H1 (cell line): ENCODE measurements around the gene NUMB. TPM values are rescaled to one million over a fixed set of nuclear protein-coding genes. Genes with fewer than 3 reads are reported as not detected.

Experiments
- CTCF ChIA-PET: fragments of 300-600 bp; sonication (Branson Sonifier 250); formaldehyde crosslinking; loops from one replicate; lab custom pipeline; 2021; ENCODE audit not compliant: partially characterized antibody; lab: Charles Lee
- POLR2A ChIA-PET: fragments of 300-600 bp; sonication (Branson Sonifier 250); formaldehyde crosslinking; loops from one replicate; lab custom pipeline; 2021; ENCODE audit warnings: inconsistent platforms; ENCODE audit not compliant: partially characterized antibody; lab: Charles Lee
- DNase-seq, 2 experiments: peaks; one replicate each; pipeline versions ENCODE4 v3.0.0 to v3.0.0-alpha.2; 2010 to 2022; ENCODE audit warnings: low spot score in 2 of 2, low read depth in 1 of 2, mixed read lengths in 1 of 2
- FAIRE-seq: peaks from 2 replicates; lab custom pipeline; 2011; peaks lifted over from hg19 to GRCh38; lab: Jason Lieb, UNC
- H2AFZ ChIP-seq: 2 replicates; pipeline ENCODE4 v1.8.1; 2012; ENCODE audit warnings: low read length, inconsistent platforms
- H2AK5ac ChIP-seq: 2 replicates; pipeline ENCODE4 v1.6.1; 2013; ENCODE audit warnings: low read depth, low read length
- H2BK120ac ChIP-seq: replicated peaks from 2 replicates; pipeline ENCODE3; 2013; ENCODE audit warnings: low read depth, low read length, inconsistent platforms
- H2BK12ac ChIP-seq: 2 replicates; pipeline ENCODE4 v1.6.1; 2013; ENCODE audit warnings: low read depth, low read length
- H2BK15ac ChIP-seq: 2 replicates; pipeline ENCODE4 v1.6.1; 2013; ENCODE audit warnings: low read length
- H2BK20ac ChIP-seq: 2 replicates; pipeline ENCODE4 v1.6.1; 2013; ENCODE audit warnings: low read length
- H2BK5ac ChIP-seq: 2 replicates; pipeline ENCODE4 v1.6.1; 2013; ENCODE audit warnings: low read depth, low read length
- H3K14ac ChIP-seq: 2 replicates; pipeline ENCODE4 v1.6.1; 2013; ENCODE audit warnings: inconsistent platforms; ENCODE audit not compliant: insufficient read length
- H3K18ac ChIP-seq: 2 replicates; pipeline ENCODE4 v1.6.1; 2013; ENCODE audit warnings: low read length; ENCODE audit errors: extremely low read depth
- H3K23ac ChIP-seq: 2 replicates; pipeline ENCODE4 v1.6.1; 2013; ENCODE audit warnings: inconsistent platforms; ENCODE audit not compliant: insufficient read length
- H3K23me2 ChIP-seq: 2 replicates; pipeline ENCODE4 v1.6.1; 2013; ENCODE audit warnings: low read depth, low read length
- H3K27ac ChIP-seq: 2 replicates; pipeline ENCODE4 v1.6.1; 2011; ENCODE audit warnings: low read depth, low read length, inconsistent platforms
- H3K27me3 ChIP-seq, 4 experiments: replicated peaks in 1 of 4; 1 replicate in 1 of 4; 2 replicates in 3 of 4; pipeline versions ENCODE4 v1.6.1 to v1.8.1; 2011 to 2013; ENCODE audit warnings: low read length in 3 of 4, mild to moderate bottlenecking in 3 of 4, inconsistent platforms in 2 of 4, mixed read lengths in 2 of 4, moderate library complexity in 1 of 4; ENCODE audit not compliant: control insufficient read depth in 3 of 4, insufficient read depth in 3 of 4; ENCODE audit errors: extremely low read depth in 1 of 4
- H3K36me3 ChIP-seq, 4 experiments: 2 replicates each; pipeline versions ENCODE4 v1.6.1 to v1.8.1; 2011 to 2013; ENCODE audit warnings: mild to moderate bottlenecking in 4 of 4, low read length in 3 of 4, moderate library complexity in 2 of 4, control low read depth in 1 of 4, inconsistent platforms in 1 of 4; ENCODE audit not compliant: insufficient read depth in 4 of 4, control insufficient read depth in 2 of 4
- H3K4ac ChIP-seq: replicated peaks from 2 replicates; pipeline ENCODE3; 2013; ENCODE audit warnings: low read length, low read depth, mixed read lengths, inconsistent platforms; ENCODE audit not compliant: insufficient read length
- H3K4me1 ChIP-seq, 4 experiments: replicated peaks in 1 of 4; 1 replicate in 1 of 4; 2 replicates in 3 of 4; pipeline versions ENCODE4 v1.6.1 to v1.8.1; 2011 to 2013; ENCODE audit warnings: low read length in 3 of 4, inconsistent platforms in 2 of 4, mixed read lengths in 1 of 4; ENCODE audit not compliant: insufficient read depth in 4 of 4, control insufficient read depth in 3 of 4
- H3K4me2 ChIP-seq, 2 experiments: 2 replicates each; pipeline versions ENCODE4 v1.6.1 to v1.8.1; 2011 to 2013; ENCODE audit warnings: low read depth in 2 of 2, low read length in 2 of 2, control low read depth in 1 of 2, inconsistent platforms in 1 of 2, mild to moderate bottlenecking in 1 of 2; ENCODE audit not compliant: insufficient read depth in 1 of 2
- H3K4me3 ChIP-seq, 4 experiments: fragments of 200-600, 300-600 bp in 1 of 4; sonication (generic), shearing (Covaris generic), sonication (Bioruptor Twin) in 1 of 4; 2 replicates each; pipeline versions ENCODE4 v1.5.1 to v1.8.1; 2011 to 2016; ENCODE audit warnings: low read length in 4 of 4, low read depth in 3 of 4, control low read depth in 2 of 4, inconsistent platforms in 2 of 4, mild to moderate bottlenecking in 2 of 4, mixed read lengths in 1 of 4, moderate library complexity in 1 of 4; ENCODE audit not compliant: insufficient read depth in 2 of 4; ENCODE audit errors: extremely low read depth in 1 of 4
- H3K56ac ChIP-seq: replicated peaks from 2 replicates; pipeline ENCODE3; 2013; ENCODE audit warnings: low read depth, mild to moderate bottlenecking, mixed read lengths, low read length, inconsistent platforms; ENCODE audit not compliant: insufficient read length
- H3K79me1 ChIP-seq: 2 replicates; pipeline ENCODE4 v1.6.1; 2013; ENCODE audit warnings: low read depth, low read length, control low read depth
- H3K79me2 ChIP-seq, 2 experiments: 2 replicates each; pipeline versions ENCODE4 v1.6.1 to v1.8.1; 2012 to 2013; ENCODE audit warnings: low read length in 2 of 2, mild to moderate bottlenecking in 2 of 2, inconsistent platforms in 1 of 2; ENCODE audit not compliant: insufficient read depth in 2 of 2, control insufficient read depth in 1 of 2
- H3K9ac ChIP-seq, 4 experiments: replicated peaks in 1 of 4; 1 replicate in 1 of 4; 2 replicates in 3 of 4; pipeline versions ENCODE4 v1.6.1 to v1.8.1; 2011 to 2013; ENCODE audit warnings: low read depth in 3 of 4, low read length in 3 of 4, control low read depth in 2 of 4, mild to moderate bottlenecking in 2 of 4, moderate library complexity in 2 of 4, inconsistent platforms in 1 of 4; ENCODE audit errors: extremely low read depth in 1 of 4
- H3K9me3 ChIP-seq, 2 experiments: 2 replicates each; pipeline versions ENCODE4 v1.6.1 to v1.8.1; 2012 to 2013; ENCODE audit warnings: mild to moderate bottlenecking in 2 of 2, moderate library complexity in 2 of 2, control low read depth in 1 of 2, inconsistent platforms in 1 of 2, low read depth in 1 of 2, low read length in 1 of 2, mixed read lengths in 1 of 2; ENCODE audit not compliant: insufficient read depth in 2 of 2
- H4K20me1 ChIP-seq, 2 experiments: replicated peaks in 1 of 2; 2 replicates each; pipeline versions ENCODE3 to v1.8.1; 2011 to 2013; ENCODE audit warnings: inconsistent platforms in 2 of 2, low read length in 2 of 2, mild to moderate bottlenecking in 1 of 2; ENCODE audit not compliant: insufficient read depth in 2 of 2, control insufficient read depth in 1 of 2
- H4K5ac ChIP-seq: 2 replicates; pipeline ENCODE4 v1.6.1; 2013; ENCODE audit warnings: low read length, low read depth, mixed read lengths, inconsistent platforms; ENCODE audit not compliant: insufficient read length
- H4K8ac ChIP-seq: 2 replicates; pipeline ENCODE4 v1.8.0; 2013; ENCODE audit warnings: mild to moderate bottlenecking, moderate library complexity, low read length, inconsistent platforms; ENCODE audit not compliant: insufficient read depth; ENCODE audit errors: extremely low read depth
- H4K91ac ChIP-seq: replicated peaks from 2 replicates; pipeline ENCODE3; 2013; ENCODE audit warnings: low read length, mixed read lengths, inconsistent platforms; ENCODE audit not compliant: insufficient read length
- EP300 ChIP-seq, 2 experiments: IDR thresholded peaks; 1 replicate in 1 of 2; 2 replicates in 1 of 2; pipeline ENCODE4 v1.6.1; 2011 to 2012; ENCODE audit warnings: low read depth in 2 of 2, low read length in 2 of 2, mild to moderate bottlenecking in 2 of 2, borderline replicate concordance in 1 of 2, inconsistent platforms in 1 of 2, moderate library complexity in 1 of 2
- POU5F1 ChIP-seq: IDR thresholded peaks from 2 replicates; pipeline ENCODE4 v1.6.1; 2011; ENCODE audit warnings: low read depth, mild to moderate bottlenecking, low read length, moderate library complexity
- WGBS, 2 experiments: shearing (Covaris generic) in 1 of 2; methylation state at CpG; one replicate each; pipeline versions ENCODE4 v1.1.6 to v1.1.7; 2013 to 2015; ENCODE audit warnings: low lambda C conversion rate in 2 of 2, mixed read lengths in 2 of 2, inconsistent platforms in 1 of 2, low coverage in 1 of 2, missing lambda C conversion rate in 1 of 2; ENCODE audit not compliant: insufficient replicate concordance in 2 of 2, insufficient coverage in 1 of 2, insufficient read length in 1 of 2; ENCODE audit errors: extremely low coverage in 1 of 2, missing lambda C conversion rate in 1 of 2; 5-methylcytosine and 5-hydroxymethylcytosine counted together
- polyA plus RNA-seq, 7 experiments: library from polyadenylated mRNA; depleted of rRNA in 3 of 7; stranded (reverse) in 5 of 7; unstranded in 2 of 7; fragments of >200 nt in 5 of 7; fragments of 200-250 nt in 2 of 7; gene quantifications; 1 replicate in 5 of 7; 2 replicates in 1 of 7; 4 replicates in 1 of 7; pipeline versions ENCODE4 v1.2.1 to v1.2.3, GENCODE V29; 2011 to 2013; ENCODE audit warnings: missing spikeins in 2 of 7, mixed read lengths in 2 of 7
- total RNA-seq: library from RNA; stranded (reverse); fragmentation: NEBNext Ultra II Directional; extraction: Animal tissue kit (Norgen Biotek cat#: 25700); gene quantifications from 2 replicates; pipeline ENCODE4 v1.2.1, GENCODE V29; 2021

Gene NUMB
- total and polyA plus RNA-seq, 2 of the 8 experiments (the other 6 are each of a cell fraction or from before 2014, with no cell fraction given), result 54.3 to 78.1 TPM

GRCh38 chr14:73252491-73253322 is 205.6 kb downstream of the NUMB start:
- H3K56ac ChIP-seq, result no peak overlapping the region
- H4K5ac ChIP-seq, result no peak overlapping the region
- H3K23ac ChIP-seq, result no peak overlapping the region
- H3K79me2 ChIP-seq, result no peaks in the 10 kb centered on the region
- no peaks in the 10 kb centered on the region for H3K9me3 ChIP-seq
- H2BK12ac ChIP-seq, result no peak overlapping the region
- H2BK20ac ChIP-seq, result no peak overlapping the region
- no peak overlapping the region for H3K14ac ChIP-seq
- no peak overlapping the region for H2AK5ac ChIP-seq
- no peak for DNase-seq
- ChIA-PET POLR2A (interaction anchor here (1.3 to 4.4 kb wide), 2 partner anchors 12 to 17 kb away, joined by 3 to 21 read pairs; no protein-coding TSS in a partner anchor), CTCF (interaction anchor here (0.6 to 2.4 kb wide), 4 partner anchors 13 to 504 kb away, joined by 3 to 10 read pairs (median 4); no protein-coding TSS in a partner anchor)
- no peaks in the 10 kb centered on the region for H3K79me1 ChIP-seq
- H3K4ac ChIP-seq, result no peak overlapping the region
- H2AFZ ChIP-seq, result no peak overlapping the region
- peaks cover 0 to 5% of the 10 kb centered on the region in 2 experiments for H4K20me1 ChIP-seq
- no peaks in the 10 kb centered on the region for H3K27me3 ChIP-seq
- no peak overlapping the region for H3K9ac ChIP-seq
- H3K4me1 ChIP-seq, result no peaks in the 10 kb centered on the region; a peak in 1 of 7 replicates
- H3K4me2 ChIP-seq, result no peak overlapping the region
- H2BK5ac ChIP-seq, result no peak overlapping the region; the same call in 1 of the 2 replicates
- peaks cover 0 to 11% (median 6%) of the 10 kb centered on the region in 4 experiments; a peak in 5 of 8 replicates for H3K36me3 ChIP-seq
- H3K18ac ChIP-seq, result no peak overlapping the region
- no peak overlapping the region for H3K27ac ChIP-seq
- FAIRE-seq, result no peak
- TF ChIP-seq POU5F1 (no peak), EP300 (IDR thresholded peaks at IDR 0.05; ENCODE audit: borderline replicate concordance in 1 of 2, low read depth in 2 of 2, low read length in 2 of 2) (no peak)
- no peak overlapping the region for H4K8ac ChIP-seq
- 90% methylated on average over 27 of the region's 29 CpGs; no CpG with 5 or more reads in 1 of the 2 experiments for WGBS, 2 experiments
- H4K91ac ChIP-seq, result no peak overlapping the region
- H2BK120ac ChIP-seq, result no peak overlapping the region
- H3K4me3 ChIP-seq, result no peak overlapping the region
- H2BK15ac ChIP-seq, result no peak overlapping the region
- H3K23me2 ChIP-seq, result no peaks in the 10 kb centered on the region; the same call in 1 of the 2 replicates
